Measurements from ENCODE around the gene MRPS18A. TPM values are rescaled to one million over a fixed set of nuclear protein-coding genes. Genes with fewer than 3 reads are reported as not detected.

MRPS18A gene
- total and polyA plus RNA-seq, 2 of the 8 experiments (the other 6 are each of a cell fraction or from before 2014, with no cell fraction given), result 48.3 to 121 TPM

DNA sequence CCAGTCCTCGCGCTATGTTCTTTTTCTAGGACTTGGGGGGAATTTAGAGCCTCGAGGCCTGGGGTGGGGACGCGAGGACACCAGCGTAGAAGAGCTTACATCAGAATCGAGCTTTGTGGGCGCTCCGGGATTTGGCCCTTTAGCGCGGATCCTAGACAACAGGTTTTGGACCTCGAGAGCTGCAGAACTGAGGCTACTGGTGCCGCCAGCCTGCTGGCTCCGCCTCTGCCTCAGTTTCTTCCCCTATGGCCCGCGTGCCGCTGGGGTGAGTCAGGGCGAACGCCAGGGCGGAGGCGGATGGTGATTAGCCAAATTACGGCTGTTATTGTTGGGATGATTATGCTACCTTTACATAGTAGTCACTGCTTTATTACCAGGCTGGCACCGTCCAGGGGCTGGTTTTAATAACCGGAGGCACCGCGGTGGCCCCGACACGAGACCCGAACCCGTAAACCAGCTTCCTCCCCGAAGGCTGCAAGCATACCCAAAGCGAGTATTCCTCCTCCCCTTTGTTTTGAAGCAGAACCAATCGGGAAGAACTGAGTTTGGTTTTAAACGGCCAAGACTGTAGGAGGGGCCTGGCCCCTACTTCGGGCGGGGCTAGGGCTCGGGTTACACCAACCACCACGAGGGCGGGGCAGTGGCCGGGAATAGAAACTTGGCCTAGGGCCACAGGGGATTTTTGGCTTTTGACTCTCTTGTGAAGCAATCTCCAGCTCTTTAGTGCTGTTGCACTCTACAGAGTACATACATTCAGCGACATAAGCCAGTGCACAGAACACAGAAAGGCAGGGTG lies 57.9 kb downstream of the MRPS18A start:
- Histone ChIP-seq H4K20me1 (replicated peaks in 1 of 2; ENCODE audit: control insufficient read depth in 1 of 2, insufficient read depth in 2 of 2, low read length in 2 of 2) (peaks cover 0 to 6% of the 10 kb centered on the region in 2 experiments), H3K27me3 (replicated peaks in 1 of 4; ENCODE audit: control insufficient read depth in 3 of 4, extremely low read depth in 1 of 4, insufficient read depth in 3 of 4, low read length in 3 of 4) (no peaks in the 10 kb centered on the region), H3K9ac (replicated peaks in 1 of 4; ENCODE audit: extremely low read depth in 1 of 4, low read depth in 3 of 4, low read length in 3 of 4) (peak overlapping the region; percentile 82 to 90 (median 88)), H3K14ac (ENCODE audit: insufficient read length) (peak overlapping the region; percentile 6), H2BK120ac (replicated peaks; ENCODE audit: low read depth, low read length) (peak overlapping the region; percentile 99), H2AFZ (ENCODE audit: low read length) (peak overlapping the region; percentile 87), H3K4ac (replicated peaks; ENCODE audit: insufficient read length, low read depth, low read length) (peak overlapping the region; percentile 100), H2BK15ac (ENCODE audit: low read length) (peak overlapping the region; percentile 98), H3K79me2 (ENCODE audit: control insufficient read depth in 1 of 2, insufficient read depth in 2 of 2, low read length in 2 of 2) (peaks cover 0 to 18% of the 10 kb centered on the region in 2 experiments; a peak in 2 of 4 replicates), H3K9me3 (ENCODE audit: insufficient read depth in 2 of 2, low read depth in 1 of 2, low read length in 1 of 2) (no peaks in the 10 kb centered on the region), H4K5ac (ENCODE audit: insufficient read length, low read depth, low read length) (peak overlapping the region; percentile 95), H3K56ac (replicated peaks; ENCODE audit: insufficient read length, low read depth, low read length) (peak overlapping the region; percentile 93), H3K4me3 (ENCODE audit: extremely low read depth in 1 of 4, insufficient read depth in 2 of 4, low read depth in 3 of 4, low read length in 4 of 4) (peak overlapping the region; percentile 59 to 89 (median 68)), H2BK12ac (ENCODE audit: low read depth, low read length) (peak overlapping the region; percentile 98), H3K36me3 (ENCODE audit: control insufficient read depth in 2 of 4, insufficient read depth in 4 of 4, low read length in 3 of 4) (peaks cover 8 to 20% (median 14%) of the 10 kb centered on the region in 4 experiments; a peak in 7 of 8 replicates), H2BK5ac (ENCODE audit: low read depth, low read length) (peak overlapping the region; percentile 98), H3K4me2 (ENCODE audit: insufficient read depth in 1 of 2, low read depth in 2 of 2, low read length in 2 of 2) (peak overlapping the region; percentile 61 to 76), H3K23me2 (ENCODE audit: low read depth, low read length) (peaks cover 9% of the 10 kb centered on the region), H4K91ac (replicated peaks; ENCODE audit: insufficient read length, low read length) (peak overlapping the region; percentile 95), H3K18ac (ENCODE audit: extremely low read depth, low read length) (peak overlapping the region; percentile 98), H3K27ac (ENCODE audit: low read depth, low read length) (peak overlapping the region; percentile 90), H2BK20ac (ENCODE audit: low read length) (no peak overlapping the region; the same call in 1 of the 2 replicates), H4K8ac (ENCODE audit: extremely low read depth, insufficient read depth, low read length) (peak overlapping the region; percentile 95), H3K79me1 (ENCODE audit: low read depth, low read length) (peaks cover 8% of the 10 kb centered on the region), H2AK5ac (ENCODE audit: low read depth, low read length) (peak overlapping the region; percentile 45), H3K4me1 (replicated peaks in 1 of 4; ENCODE audit: control insufficient read depth in 3 of 4, insufficient read depth in 4 of 4, low read length in 3 of 4) (peaks cover 0 to 4% (median 0%) of the 10 kb centered on the region in 4 experiments; a peak in 3 of 7 replicates), H3K23ac (ENCODE audit: insufficient read length) (no peak overlapping the region)
- ChIA-PET POLR2A (ENCODE audit: partially characterized antibody) (interaction anchor here (0.6 to 4.7 kb wide), 42 partner anchors 11 to 627 kb away, joined by 3 to 79 read pairs (median 5); partner anchors contain the start of genes HSP90AB1, LRRC73, MRPS18A and POLH), CTCF (ENCODE audit: partially characterized antibody) (interaction anchor here (0.6 to 2.1 kb wide), 5 partner anchors 19 to 321 kb away, joined by 3 to 5 read pairs (median 3); no protein-coding TSS in a partner anchor)
- DNase-seq (ENCODE audit: low read depth in 1 of 2, low spot score in 2 of 2) (peak; percentile 90 to 91), FAIRE-seq (peak; percentile 78)
- WGBS, 2 experiments (ENCODE audit: extremely low coverage in 1 of 2, insufficient coverage in 1 of 2, insufficient read length in 1 of 2, insufficient replicate concordance in 2 of 2, low coverage in 1 of 2, low lambda C conversion rate in 2 of 2, missing lambda C conversion rate in 1 of 2), result 2% methylated on average over 41 of the region's 41 CpGs; no CpG with 5 or more reads in 1 of the 2 experiments
- no peak for TF ChIP-seq GABPA (IDR thresholded peaks at IDR 0.05; ENCODE audit: borderline replicate concordance, insufficient read depth, low read length)
- no peak for TF ChIP-seq BCL11A (IDR thresholded peaks at IDR 0.05; ENCODE audit: low read depth in 2 of 2, low read length in 2 of 2)
- TF ChIP-seq BACH1 (IDR thresholded peaks at IDR 0.05; ENCODE audit: low read length), result no peak
- no peak for TF ChIP-seq CHD1 (IDR thresholded peaks at IDR 0.05; ENCODE audit: low read depth, low read length)
- peak; percentile 93 for TF ChIP-seq ASH2L (IDR thresholded peaks at IDR 0.05; ENCODE audit: low read length)
- TF ChIP-seq POU5F1 (IDR thresholded peaks at IDR 0.05; ENCODE audit: low read depth, low read length), result no peak
- no peak for TF ChIP-seq HDAC6 (IDR thresholded peaks at IDR 0.05; ENCODE audit: low read depth, low read length)

Measured in H1 (cell line).